Measurements from ENCODE around the gene FANCC.

FANCC gene

GRCh38 chr9:95264954-95265615, 52.4 kb downstream of the FANCC start:
- Histone ChIP-seq H3K4me3 (ENCODE audit: low read depth in 1 of 2, low read length in 1 of 2) (no peak overlapping the region), H3K27ac (no peak overlapping the region), H3K27me3 (no peaks in the 10 kb centered on the region), H3K36me3 (no peaks in the 10 kb centered on the region), H3K9me3 (no peaks in the 10 kb centered on the region), H3K4me1 (ENCODE audit: control insufficient read depth in 1 of 2, insufficient read depth in 1 of 2, low read depth in 1 of 2, low read length in 1 of 2) (peaks cover 0 to 6% of the 10 kb centered on the region in 2 experiments)
- TF ChIP-seq, protein P1, sequence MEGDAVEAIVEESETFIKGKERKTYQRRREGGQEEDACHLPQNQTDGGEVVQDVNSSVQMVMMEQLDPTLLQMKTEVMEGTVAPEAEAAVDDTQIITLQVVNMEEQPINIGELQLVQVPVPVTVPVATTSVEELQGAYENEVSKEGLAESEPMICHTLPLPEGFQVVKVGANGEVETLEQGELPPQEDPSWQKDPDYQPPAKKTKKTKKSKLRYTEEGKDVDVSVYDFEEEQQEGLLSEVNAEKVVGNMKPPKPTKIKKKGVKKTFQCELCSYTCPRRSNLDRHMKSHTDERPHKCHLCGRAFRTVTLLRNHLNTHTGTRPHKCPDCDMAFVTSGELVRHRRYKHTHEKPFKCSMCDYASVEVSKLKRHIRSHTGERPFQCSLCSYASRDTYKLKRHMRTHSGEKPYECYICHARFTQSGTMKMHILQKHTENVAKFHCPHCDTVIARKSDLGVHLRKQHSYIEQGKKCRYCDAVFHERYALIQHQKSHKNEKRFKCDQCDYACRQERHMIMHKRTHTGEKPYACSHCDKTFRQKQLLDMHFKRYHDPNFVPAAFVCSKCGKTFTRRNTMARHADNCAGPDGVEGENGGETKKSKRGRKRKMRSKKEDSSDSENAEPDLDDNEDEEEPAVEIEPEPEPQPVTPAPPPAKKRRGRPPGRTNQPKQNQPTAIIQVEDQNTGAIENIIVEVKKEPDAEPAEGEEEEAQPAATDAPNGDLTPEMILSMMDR (IDR thresholded peaks at IDR 0.05): no peak

DNA sequence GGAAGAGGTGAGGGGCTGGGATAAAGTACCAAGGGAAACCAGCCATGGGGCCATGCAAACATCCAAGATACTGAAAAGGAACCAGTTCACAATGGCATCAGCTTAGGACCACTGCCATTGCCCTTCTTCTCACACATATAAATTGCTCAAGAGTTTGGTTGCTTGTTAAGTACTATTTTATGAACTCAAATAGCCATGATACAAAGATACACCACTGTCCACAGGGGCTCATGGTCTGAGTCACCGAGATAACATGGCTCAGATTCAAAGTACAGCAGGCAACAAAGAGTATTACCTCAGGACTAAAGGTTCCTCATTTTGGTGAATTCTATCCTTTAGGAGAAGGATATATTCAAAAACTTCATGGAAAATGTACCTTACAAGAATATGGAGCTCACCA, 55.6 kb downstream of the FANCC start:
- Histone ChIP-seq H3K27ac (no peak overlapping the region), H3K27me3 (no peaks in the 10 kb centered on the region), H3K4me3 (ENCODE audit: low read depth in 1 of 2, low read length in 1 of 2) (no peak overlapping the region), H3K9me3 (no peaks in the 10 kb centered on the region), H3K36me3 (no peaks in the 10 kb centered on the region), H3K4me1 (ENCODE audit: control insufficient read depth in 1 of 2, insufficient read depth in 1 of 2, low read depth in 1 of 2, low read length in 1 of 2) (peaks cover 0 to 6% of the 10 kb centered on the region in 2 experiments)
- TF ChIP-seq, protein P1 (IDR thresholded peaks at IDR 0.05): no peak

GRCh38 chr9:95250462-95251221, 66.9 kb downstream of the FANCC start:
- no peaks in the 10 kb centered on the region for H3K36me3 ChIP-seq
- no peak overlapping the region for H3K27ac ChIP-seq
- H3K27me3 ChIP-seq: no peaks in the 10 kb centered on the region
- TF ChIP-seq, protein P1 (IDR thresholded peaks at IDR 0.05): no peak
- peaks cover 0 to 2% of the 10 kb centered on the region in 2 experiments for H3K4me1 ChIP-seq (ENCODE audit: control insufficient read depth in 1 of 2, insufficient read depth in 1 of 2, low read depth in 1 of 2, low read length in 1 of 2)
- no peaks in the 10 kb centered on the region for H3K9me3 ChIP-seq
- no peak overlapping the region for H3K4me3 ChIP-seq (ENCODE audit: low read depth in 1 of 2, low read length in 1 of 2)

DNA sequence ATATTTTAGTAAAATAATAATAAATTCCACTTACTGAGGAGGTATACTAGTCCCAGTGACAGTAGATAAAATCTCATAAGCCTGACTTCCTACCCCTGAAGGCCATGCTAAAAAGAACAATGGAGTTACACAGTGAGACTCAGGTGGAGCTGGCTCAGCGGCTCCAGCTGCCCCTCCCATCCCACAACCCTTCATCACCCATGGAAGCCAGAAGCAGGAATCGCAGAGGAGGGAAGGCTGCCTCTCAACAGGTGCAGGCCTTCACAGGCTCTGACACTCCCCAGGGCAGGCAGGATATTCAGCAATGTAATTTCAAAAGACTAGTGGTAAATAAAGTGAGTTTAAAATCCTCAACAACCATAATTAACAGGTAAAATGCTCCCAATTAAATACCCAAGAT, 67.5 kb downstream of the FANCC start:
- Histone ChIP-seq H3K4me3 (ENCODE audit: low read depth in 1 of 2, low read length in 1 of 2) (no peak overlapping the region), H3K36me3 (no peaks in the 10 kb centered on the region), H3K9me3 (no peaks in the 10 kb centered on the region), H3K4me1 (ENCODE audit: control insufficient read depth in 1 of 2, insufficient read depth in 1 of 2, low read depth in 1 of 2, low read length in 1 of 2) (peaks cover 0 to 2% of the 10 kb centered on the region in 2 experiments), H3K27ac (no peak overlapping the region), H3K27me3 (no peaks in the 10 kb centered on the region)
- TF ChIP-seq, protein P1 (IDR thresholded peaks at IDR 0.05): no peak

- no peaks in the 10 kb centered on the region for H3K4me1 ChIP-seq (ENCODE audit: control insufficient read depth in 1 of 2, insufficient read depth in 1 of 2, low read depth in 1 of 2, low read length in 1 of 2)
- H3K27me3 ChIP-seq: no peaks in the 10 kb centered on the region
- TF ChIP-seq, protein P1 (IDR thresholded peaks at IDR 0.05): no peak
- H3K36me3 ChIP-seq: no peaks in the 10 kb centered on the region
- H3K4me3 ChIP-seq (ENCODE audit: low read depth in 1 of 2, low read length in 1 of 2): no peak overlapping the region
- H3K27ac ChIP-seq: no peak overlapping the region
- no peaks in the 10 kb centered on the region for H3K9me3 ChIP-seq
Observed at GRCh38 chr9:95246547-95246946, 71.0 kb downstream of the FANCC start.
